IPS-NIHi7 (cell line): ENCODE data around the gene ADAMTSL5.
A peak's percentile ranks its signal among the peaks of the same experiment; 100 is the strongest.
"Not testable (repeated sequence)": the region's sequence is repeated elsewhere in the genome, so short reads cannot be mapped to it uniquely, and the experiment has no call there.

Source experiments
- DNase-seq: peaks from one replicate; pipeline ENCODE4 v3.0.0; 2012; ENCODE audit warnings: mixed read lengths; ENCODE audit errors: extremely low spot score

The ADAMTSL5 gene

GRCh38 chr19:1530856-1531255 lies 18.0 kb upstream of the ADAMTSL5 start:
- DNase-seq: not testable (repeated sequence)

- DNase-seq: no peak
These were observed 16.6 kb upstream of the ADAMTSL5 start for GRCh38 chr19:1529430-1529816.

GRCh38 chr19:1528596-1529429 lies 16.0 kb upstream of the ADAMTSL5 start:
- DNase-seq: no peak

- DNase-seq: no peak
These were observed 15.0 kb upstream of the ADAMTSL5 start for GRCh38 chr19:1527650-1528309.

- DNase-seq: no peak
These were observed 14.3 kb upstream of the ADAMTSL5 start for GRCh38 chr19:1526979-1527649.

- DNase-seq: no peak
These were observed 13.4 kb upstream of the ADAMTSL5 start for GRCh38 chr19:1526066-1526778.

- no peak for DNase-seq
These were observed 12.5 kb upstream of the ADAMTSL5 start for GRCh38 chr19:1525343-1525742.

GRCh38 chr19:1524972-1525325 lies 12.1 kb upstream of the ADAMTSL5 start:
- DNase-seq: no peak

- DNase-seq: no peak
These were observed 11.6 kb upstream of the ADAMTSL5 start for GRCh38 chr19:1524287-1524971.

GRCh38 chr19:1523412-1524286 lies 10.8 kb upstream of the ADAMTSL5 start, which contains the start of gene PLK5:
TSS of gene PLK5 (plus strand) at chr19:1524077. CDS start at chr19:1526997, 2,920 bp downstream.
- peak; percentile 71 for DNase-seq

GRCh38 chr19:1522838-1523237 lies 10.0 kb upstream of the ADAMTSL5 start:
- no peak for DNase-seq

- no peak for DNase-seq
These were observed 9.2 kb upstream of the ADAMTSL5 start for GRCh38 chr19:1522061-1522460.

- no peak for DNase-seq
These were observed 8.8 kb upstream of the ADAMTSL5 start for GRCh38 chr19:1521636-1522035.

- no peak for DNase-seq
These were observed 7.5 kb upstream of the ADAMTSL5 start for GRCh38 chr19:1520203-1520780.

GRCh38 chr19:1519802-1520201 lies 7.0 kb upstream of the ADAMTSL5 start:
- not testable (repeated sequence) for DNase-seq

GRCh38 chr19:1518471-1518870 lies 5.7 kb upstream of the ADAMTSL5 start:
- DNase-seq: no peak

- no peak for DNase-seq
These were observed 3.6 kb upstream of the ADAMTSL5 start for GRCh38 chr19:1516395-1516753.

GRCh38 chr19:1514986-1515721 lies 2.3 kb upstream of the ADAMTSL5 start:
- no peak for DNase-seq

- DNase-seq: no peak
These were observed 1.5 kb upstream of the ADAMTSL5 start for GRCh38 chr19:1514295-1514661.
